GM18502 (cell line): ENCODE results near the gene GRIK2.
"Not testable (repeated sequence)": the region's sequence is repeated elsewhere in the genome, so short reads cannot be mapped to it uniquely, and the experiment has no call there.

ENCODE experiments used
- ATAC-seq: cut with Tn5 transposase; IDR thresholded peaks from one replicate; pipeline ENCODE4 v1.9.1; 2021; ENCODE audit warnings: mild to moderate bottlenecking; ENCODE audit not compliant: unreplicated experiment, poor library complexity

The GRIK2 gene

DNA sequence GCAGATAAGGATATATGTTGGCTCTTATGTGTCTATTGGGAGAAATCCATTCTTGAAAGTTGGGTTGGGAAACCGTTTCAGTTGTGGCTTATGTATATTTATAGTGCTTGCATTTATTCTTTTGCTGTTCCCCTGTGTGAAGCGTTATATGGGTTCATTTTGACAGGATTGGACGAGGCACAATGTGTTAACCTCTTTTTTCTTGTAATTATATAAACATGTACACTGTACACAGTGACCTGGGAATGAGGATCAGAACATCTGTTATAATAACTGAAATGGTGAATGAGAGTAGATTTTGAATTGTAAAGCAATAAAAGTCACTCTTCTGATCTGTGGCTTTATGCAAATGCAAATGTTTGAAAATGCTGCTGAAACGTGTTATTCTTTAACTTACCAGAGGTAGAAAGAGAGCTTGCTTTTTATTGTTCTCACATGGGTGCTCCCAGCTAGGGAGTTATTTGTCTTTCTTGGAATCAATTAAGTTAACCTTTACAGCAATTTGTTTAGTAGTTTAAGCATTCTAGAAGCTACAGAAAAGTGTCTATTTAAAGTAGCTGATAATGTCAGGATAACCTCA is 213.7 kb downstream of the GRIK2 start:
- no peak for ATAC-seq

DNA sequence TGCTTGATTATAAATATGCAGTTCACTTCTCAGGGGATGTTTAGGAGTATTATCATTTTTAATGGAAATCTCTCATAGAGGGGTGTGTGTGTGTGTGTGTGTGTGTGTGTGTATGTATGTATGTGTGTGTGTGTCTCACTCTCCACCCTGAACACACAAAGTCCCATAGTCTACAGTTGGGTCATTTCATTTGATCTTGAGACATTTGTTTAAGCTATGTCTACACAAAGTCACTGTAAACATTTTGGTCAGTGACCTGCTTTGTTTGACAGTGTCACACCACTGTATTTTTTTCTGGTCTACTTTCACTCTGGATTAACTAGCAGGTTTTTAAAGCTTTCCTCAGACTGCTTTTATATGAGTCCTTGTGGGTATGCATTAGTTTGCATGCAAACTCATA is 215.2 kb downstream of the GRIK2 start:
- ATAC-seq: no peak

DNA sequence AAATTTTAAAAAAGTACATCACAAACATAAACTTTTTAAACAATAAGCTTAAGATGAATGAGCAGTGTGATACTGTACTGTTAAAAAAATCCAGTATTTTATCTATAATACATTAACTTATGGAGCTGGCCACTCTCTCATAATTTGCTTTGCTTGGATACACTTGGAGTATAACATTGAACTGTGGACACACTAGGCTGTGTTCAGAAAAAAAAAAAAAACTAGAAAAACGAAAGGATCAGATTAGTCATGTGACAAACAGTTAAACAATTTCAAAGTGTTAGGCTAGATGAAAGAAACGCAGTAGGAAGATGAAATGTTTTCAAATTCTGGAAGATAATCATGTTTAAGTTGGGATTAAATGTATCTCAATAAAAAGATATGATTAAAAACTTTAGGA is 220.0 kb downstream of the GRIK2 start:
- no peak for ATAC-seq

DNA sequence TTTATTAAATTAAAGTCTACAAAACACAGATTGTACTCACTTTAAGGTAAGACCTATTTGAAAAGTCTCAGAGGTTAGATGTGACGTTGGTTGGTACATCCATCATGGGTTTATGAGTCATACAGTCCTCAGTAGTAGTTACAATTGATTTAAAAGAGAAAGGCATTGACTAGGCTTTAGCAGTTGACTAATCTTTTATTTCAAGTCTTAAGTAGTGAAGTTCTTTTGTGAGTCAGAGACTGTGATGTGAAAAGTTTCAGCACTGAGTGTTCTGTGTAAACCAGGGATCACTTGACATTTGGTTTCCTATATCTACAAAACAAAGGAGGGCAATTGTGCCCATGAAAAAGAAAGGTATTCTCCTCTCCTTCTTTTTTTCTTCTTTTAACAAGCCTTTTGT is 221.3 kb downstream of the GRIK2 start:
- ATAC-seq: no peak

DNA sequence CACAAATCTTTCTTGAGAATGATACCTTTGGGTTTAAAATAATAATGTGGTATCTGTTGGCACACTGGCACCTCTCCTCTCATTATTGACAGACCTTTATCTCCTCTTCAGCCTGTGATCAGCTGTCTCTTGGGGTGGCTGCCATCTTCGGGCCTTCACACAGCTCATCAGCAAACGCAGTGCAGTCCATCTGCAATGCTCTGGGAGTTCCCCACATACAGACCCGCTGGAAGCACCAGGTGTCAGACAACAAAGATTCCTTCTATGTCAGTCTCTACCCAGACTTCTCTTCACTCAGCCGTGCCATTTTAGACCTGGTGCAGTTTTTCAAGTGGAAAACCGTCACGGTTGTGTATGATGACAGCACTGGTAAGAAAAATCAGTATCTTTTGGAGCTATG is 232.8 kb downstream of the GRIK2 start:
- no peak for ATAC-seq

DNA sequence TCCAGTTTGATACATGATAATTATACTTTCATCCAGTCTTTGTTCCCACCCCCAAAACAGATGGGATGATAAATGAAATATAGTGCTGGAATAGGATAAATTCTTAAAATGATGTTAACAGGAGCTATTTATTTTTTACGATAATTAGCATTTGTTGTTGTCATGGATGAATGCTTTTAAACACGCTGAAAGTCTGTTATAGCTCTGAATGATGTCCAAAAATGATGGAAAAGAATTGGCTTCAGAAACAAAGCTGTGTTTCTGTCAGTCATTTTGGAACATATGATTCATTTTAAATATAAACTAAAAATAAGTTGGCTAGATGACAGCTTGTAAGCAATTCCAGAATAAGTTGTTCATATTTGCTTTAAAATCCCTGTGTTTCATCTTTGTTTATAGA is 237.4 kb downstream of the GRIK2 start:
- ATAC-seq: no peak

DNA sequence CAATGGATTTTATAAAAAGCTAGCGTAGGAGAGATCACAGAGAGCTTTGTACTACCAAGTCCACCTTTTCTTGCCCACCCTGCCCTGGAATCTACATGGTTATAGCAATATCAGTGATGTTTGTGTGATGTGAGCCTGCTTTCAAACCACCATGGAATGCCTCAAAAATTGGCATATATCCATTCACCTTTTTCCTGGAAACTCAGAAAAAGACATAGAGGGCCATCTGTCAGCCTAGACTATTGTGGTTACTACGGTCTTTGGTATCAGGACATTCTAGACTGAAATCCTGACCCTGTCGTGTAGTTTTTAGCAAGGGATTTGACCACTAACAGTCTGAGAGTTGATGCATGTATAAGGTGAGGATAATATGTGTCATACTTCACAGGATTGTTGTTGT is 239.6 kb downstream of the GRIK2 start:
- ATAC-seq: no peak

DNA sequence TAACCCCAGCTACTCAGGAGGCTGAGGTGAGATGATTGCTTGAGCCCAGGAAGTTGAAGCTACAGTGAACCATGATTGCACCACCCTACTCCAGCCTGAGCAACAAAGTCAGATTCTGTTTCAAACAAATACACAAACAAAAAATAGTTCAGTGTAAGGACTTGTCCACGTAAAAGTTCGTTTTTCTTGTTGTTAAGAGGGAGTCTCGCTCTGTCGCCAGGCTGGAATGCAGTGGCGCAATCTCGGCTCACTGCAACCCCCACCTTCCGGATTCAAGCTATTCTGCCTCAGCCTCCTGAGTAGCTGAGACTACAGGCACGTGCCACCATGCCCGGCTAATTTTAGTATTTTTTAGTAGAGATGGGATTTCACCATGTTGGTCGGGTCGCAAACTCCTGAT is 245.4 kb downstream of the GRIK2 start:
- not testable (repeated sequence) for ATAC-seq

DNA sequence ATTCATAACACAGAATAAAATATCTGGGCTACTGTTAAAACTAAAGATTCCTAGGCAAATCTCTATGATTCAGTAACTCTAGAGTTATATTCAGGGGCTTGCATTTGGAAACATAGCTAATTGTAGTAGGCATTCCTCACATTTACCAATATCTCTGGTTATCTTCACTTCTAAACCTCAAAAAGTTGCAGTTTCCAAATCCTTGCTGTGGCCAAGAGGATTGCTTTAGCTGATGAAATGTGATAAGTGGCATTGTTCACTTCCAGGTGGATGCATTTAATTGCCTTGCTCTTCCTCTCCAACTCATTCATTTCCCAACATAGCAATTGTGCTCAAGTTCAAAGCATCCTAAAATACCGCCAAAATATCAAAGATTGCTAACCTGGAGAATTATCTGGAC is 246.6 kb downstream of the GRIK2 start:
- ATAC-seq: no peak

DNA sequence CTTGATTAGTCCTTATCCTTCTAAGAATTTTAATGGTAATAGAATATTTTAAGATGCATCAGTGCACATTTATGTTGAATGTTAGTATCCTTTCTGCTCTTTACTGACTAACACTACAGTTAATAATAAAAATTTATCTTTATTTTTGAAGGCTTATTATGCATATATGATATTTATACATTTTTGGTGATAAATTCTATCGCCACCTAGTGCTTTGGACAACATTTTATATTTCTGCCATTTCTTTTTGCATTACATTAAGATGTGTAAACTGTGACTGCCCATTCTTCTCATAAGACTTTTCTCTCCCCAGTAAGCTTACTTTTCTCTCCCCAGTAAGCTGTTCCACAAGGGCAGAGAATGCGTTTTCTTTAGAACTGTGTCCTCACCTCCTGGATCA is 252.3 kb downstream of the GRIK2 start:
- ATAC-seq: no peak

DNA sequence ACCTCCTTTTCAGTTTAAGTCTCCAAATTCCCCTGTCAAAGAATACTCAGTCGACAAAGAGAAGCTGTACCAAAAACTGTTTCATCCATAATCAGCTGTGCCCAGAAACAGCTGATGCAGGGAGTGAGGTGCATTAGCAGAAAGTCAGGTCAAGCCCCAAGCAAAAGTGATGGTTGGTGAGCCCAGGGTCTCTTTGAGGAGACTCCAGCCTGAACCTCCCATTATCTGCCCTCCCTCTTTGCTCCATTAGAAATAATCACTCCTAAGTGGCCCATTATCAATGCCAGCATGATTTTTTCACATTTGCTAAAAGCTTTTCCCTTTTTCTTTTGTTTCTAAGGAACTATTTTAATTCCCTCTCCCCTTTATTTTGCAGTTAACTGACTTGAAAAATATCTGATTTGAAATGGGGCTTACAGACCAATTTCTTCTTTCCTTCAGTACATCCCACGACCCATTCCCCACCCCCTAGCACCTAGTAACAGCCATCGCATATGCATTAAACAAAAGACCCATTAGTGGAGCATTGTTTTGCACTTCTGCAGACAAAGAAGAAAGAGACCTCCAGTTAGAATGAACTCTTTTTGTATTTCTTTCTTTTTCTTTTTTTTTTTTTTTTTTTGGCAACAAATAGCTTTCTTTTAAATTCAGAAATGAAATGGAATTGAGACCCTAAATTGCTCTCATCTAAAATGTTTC is 257.0 kb downstream of the GRIK2 start:
- no peak for ATAC-seq

DNA sequence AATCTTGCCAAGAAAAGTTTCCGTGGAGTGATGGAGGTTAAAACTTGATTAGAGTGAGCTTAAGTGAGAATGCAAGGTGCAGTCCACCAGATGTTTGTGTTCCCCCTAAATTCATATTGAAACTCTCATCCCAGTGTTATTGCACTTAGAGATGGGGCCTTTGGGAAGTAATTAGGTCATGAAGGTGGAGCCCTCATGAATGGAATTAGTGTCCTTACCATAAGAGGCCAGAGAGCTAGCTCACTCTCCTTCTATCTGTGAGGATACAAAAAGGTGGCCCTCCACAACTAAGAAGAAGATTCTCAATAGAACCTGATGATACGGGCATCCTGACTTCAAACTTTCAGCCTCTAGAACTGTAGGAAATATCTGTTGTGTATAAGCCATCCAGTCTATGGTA is 258.6 kb downstream of the GRIK2 start:
- no peak for ATAC-seq

DNA sequence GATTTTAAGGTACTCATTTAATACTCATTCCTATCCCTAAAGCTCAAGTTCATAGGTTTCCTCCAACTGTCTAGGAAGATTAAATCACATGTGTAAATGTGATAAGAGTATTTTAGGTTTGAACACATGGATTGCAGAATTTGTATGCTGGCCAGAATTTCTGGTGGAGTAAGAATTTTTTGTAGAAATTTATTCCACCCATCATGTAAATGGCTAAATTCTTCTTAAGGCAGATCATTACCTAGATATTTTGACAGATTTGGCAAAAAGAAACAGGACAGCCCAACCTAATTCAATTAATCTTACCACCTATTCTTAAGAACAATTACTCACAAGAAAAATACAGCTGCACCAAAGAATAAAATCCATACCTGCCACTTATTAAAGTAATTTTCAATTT is 261.6 kb downstream of the GRIK2 start:
- ATAC-seq: no peak

DNA sequence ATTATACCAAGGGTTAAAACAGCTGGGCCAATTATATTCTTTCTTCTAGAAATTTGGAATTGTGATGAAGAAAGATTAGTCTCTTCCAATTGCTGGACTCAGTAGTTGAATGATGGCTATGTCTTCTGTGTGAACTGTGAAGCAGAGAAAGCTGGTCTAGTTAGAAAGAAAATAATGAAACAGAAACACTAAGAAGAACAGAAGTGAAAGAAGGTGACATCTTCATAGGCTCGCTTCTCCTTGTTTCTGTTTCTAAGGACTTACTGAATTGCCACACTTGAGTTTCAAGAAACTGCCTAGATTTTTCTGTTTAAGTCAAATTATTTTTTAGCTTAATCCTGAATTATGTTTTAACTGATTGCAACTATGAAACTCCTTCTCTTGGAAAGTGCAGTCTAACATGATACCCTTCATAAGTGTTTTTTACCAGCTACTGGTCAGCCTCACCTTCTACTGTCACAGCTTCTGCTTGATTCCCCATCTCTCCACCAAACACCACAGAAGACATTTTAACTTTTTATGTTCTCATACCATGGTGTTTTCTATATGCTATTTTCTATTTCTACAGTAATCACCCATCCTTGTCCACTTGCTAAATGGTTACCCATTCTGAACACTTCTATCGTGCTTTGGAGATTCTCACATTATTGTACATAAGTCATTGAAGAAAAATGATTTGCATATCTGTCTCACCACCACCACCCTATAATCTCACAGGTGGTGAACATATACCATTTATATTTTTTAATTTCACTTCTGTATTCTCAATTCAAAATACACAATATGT is 268.8 kb downstream of the GRIK2 start:
- peak; percentile 88 for ATAC-seq

DNA sequence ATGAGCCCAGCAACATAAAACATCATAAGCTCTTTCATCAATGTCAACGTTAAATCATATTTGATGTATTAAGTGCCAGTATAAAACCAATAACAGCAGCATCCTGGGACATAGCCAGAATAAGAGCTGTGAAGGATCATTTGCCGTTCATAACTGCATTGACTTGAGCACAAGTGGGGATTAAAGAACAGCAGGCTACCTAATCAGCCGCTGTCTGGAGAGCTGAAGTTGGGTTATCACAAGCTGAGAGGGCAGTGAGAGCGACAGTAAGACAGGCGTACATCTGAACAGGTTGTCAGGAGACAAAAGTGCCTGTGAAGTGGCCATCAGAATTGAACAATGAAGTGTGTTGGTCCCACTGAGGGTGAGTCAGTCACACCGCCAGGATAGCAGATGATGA is 269.6 kb downstream of the GRIK2 start:
- no peak for ATAC-seq

DNA sequence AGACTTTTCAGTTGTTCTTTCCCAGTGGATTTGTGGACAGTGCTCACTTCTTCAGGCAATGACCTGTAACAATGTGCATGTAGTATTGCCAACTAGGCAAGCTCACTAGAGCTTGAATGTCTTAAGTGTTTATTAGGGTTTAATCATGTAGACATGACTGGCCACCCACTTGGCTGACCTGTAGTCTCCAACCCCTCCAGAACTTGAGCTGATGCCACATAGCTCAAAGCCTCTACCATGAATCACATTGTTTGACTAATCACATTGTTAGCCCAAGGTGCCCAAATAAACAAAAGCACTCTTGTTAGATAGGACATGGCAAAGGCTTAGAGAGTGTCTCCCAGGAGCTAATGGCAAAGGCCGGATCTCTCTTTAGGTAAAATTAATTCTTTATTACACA is 272.7 kb downstream of the GRIK2 start:
- ATAC-seq: no peak

DNA sequence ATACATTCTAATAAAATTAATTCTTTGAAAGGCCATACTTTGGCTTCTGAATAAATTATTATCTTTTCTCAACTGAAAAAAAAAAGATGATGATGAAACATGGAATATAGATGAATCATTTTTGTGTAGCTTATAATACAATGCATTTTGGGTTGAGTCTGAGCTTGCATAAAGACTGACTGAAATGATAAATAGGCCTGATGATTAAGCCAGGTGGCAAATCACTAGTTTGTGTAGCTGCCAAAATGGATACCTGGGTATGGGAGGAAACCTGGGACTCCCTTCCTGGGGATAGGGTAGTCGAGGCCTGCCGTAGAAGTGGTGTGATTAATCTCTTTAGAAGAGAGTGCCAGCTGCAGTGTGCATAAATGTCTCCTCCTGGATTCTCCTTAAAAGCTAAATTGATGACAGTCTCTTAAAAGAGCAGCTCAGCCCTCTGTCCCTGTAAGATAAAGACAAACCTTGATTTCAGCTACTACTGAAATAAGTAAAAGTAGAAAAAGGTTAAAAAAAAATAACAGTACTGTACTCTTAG is 275.1 kb downstream of the GRIK2 start:
- no peak for ATAC-seq

DNA sequence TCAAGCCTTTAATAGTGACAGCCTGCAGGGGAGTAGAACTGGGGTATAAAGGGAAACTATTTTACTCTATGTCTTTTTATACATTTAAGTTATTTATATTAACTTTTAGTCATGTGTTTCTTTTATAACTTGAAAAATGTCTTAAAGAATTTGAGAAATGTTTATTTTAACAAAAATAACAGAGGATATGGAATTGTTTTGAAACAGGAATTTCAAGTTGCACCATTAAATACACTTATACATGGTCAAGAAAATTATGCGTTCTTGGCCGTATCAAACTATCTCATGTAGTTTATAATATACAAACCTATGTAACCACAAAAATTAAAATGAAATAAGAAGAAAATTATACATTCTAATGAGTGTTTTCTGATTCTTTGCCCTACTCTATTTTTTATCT is 282.7 kb downstream of the GRIK2 start:
- ATAC-seq: no peak

DNA sequence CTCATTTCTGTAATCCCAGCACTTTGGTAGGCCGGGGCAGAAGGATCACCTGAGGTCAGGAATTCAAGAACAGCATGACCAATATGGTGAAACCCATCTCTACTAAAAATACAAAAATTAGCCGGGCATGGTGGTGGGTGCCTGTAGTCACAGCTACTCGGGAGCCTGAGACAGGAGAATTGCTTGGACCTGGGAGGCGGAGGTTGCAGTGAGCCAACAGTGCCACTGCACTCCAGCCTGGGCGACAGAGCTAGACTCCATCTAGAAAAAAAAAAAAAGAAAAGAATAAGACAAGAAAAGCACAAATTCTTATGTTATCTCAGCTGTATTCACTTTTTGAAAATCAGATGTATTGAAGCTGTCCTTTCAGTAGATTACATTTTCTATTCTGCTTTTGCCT is 289.4 kb downstream of the GRIK2 start:
- no peak for ATAC-seq

DNA sequence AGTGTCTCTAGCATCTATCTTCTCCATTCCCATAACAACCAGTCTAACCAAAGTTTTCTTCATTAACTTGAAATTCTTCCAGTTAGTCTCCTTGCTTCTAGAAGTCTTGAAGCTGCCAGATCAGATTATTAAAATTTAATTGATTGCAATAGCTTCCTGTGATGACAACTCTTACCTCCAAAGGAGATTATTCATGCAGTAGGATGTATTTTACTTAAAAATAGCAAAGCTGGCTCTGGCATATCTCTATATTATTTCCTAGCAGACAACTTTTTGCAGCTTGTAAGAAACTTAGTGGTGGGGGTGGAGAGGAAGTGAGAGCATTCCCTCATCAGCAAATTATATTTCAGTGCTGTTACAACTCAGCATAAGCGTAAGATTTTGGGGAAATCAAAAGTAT is 290.4 kb downstream of the GRIK2 start:
- ATAC-seq: no peak

DNA sequence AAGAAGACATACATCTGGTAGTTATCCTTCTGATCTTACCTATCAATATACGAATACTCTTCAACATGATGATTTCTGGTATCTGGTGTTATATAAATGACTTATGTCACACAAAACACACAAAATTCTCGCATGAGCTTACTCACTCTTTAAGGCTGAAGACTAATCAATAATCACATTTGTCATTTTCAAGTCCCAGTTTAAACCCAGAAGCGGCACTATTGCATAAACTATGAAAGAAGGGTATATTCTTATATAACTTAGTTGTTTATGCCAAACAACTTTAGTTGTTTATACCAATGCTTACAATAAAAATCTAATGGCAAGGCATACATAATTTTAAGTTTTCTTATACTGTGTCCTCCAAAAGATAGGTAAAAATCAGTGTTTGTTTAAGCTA is 293.1 kb downstream of the GRIK2 start:
- no peak for ATAC-seq
